ENCODE measurements around the gene ANXA2.

GRCh38 chr15:60349589-60349988, 48.2 kb downstream of the ANXA2 start:
- TF ChIP-seq YY1 (IDR thresholded peaks at IDR 0.05; ENCODE audit: insufficient read depth, insufficient read length), result no peak
- no peak for TF ChIP-seq ZNF274 (IDR thresholded peaks at IDR 0.05; ENCODE audit: low read depth, low read length)
- TF ChIP-seq SUZ12 (IDR thresholded peaks at IDR 0.05; ENCODE audit: extremely low read depth, insufficient read depth, insufficient read length), result no peak
